GM19240 (cell line): ENCODE results near the gene ZBTB7A.
"Not testable (repeated sequence)": the region's sequence is repeated elsewhere in the genome, so short reads cannot be mapped to it uniquely, and the experiment has no call there.

Source experiments
- DNase-seq: peaks from one replicate; pipeline ENCODE4 v3.0.0; 2011; ENCODE audit warnings: low spot score; ENCODE audit not compliant: insufficient read length

Gene ZBTB7A

GRCh38 chr19:4016486-4016885 is 50.2 kb downstream of the ZBTB7A start:
- DNase-seq, result no peak

GRCh38 chr19:4015705-4016402 is 50.8 kb downstream of the ZBTB7A start:
- no peak for DNase-seq

DNA sequence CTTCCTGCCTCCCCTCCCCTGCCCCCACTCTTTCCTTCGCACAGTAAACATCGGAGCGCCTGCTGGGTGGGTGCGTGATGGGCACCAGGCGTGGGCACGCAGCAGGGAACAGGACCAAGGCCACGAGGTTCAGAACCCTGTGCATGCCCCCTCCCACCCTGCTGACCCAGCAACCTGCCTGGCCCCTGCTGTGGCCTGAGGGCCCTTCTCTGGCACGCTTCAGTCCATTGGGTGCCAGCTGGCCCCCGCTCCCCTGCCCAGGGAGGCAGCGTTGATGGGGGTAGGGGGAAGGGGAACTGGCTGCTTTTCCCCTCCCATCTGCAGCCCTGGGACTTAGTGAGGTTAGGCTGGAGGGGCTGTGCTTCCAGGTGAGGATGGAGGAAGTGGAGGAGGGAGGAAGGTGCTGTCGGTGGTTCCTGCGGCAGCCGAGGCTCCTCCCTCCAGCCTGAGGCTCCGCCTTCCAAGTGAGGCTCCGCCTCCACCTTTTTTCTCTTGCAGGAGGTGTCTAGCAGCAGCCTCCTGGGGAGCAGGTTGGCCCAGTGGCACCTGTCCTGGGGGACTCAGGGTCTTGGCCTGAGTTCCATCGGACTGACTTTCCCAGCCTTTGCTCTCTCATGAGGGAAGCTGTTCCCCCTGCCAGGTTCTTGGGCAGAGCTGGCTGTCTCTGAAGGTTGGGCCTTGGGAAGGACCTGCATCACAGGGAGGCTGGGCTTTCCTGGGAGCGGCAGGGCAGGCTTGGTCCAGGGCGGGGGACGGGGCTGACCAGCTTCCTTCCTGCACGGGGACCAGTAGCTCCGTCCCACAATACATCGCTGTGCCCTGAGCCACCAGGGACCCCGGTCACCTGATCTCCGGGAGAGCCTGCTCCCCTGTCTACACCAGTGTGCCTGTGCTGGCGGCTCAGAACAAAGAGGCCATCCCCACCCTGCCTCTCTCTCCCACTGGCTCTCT is 51.9 kb downstream of the ZBTB7A start:
- DNase-seq, result no peak

GRCh38 chr19:4013886-4014540 is 52.7 kb downstream of the ZBTB7A start:
- DNase-seq, result no peak

GRCh38 chr19:4012975-4013634 is 53.6 kb downstream of the ZBTB7A start:
- DNase-seq, result no peak

DNA sequence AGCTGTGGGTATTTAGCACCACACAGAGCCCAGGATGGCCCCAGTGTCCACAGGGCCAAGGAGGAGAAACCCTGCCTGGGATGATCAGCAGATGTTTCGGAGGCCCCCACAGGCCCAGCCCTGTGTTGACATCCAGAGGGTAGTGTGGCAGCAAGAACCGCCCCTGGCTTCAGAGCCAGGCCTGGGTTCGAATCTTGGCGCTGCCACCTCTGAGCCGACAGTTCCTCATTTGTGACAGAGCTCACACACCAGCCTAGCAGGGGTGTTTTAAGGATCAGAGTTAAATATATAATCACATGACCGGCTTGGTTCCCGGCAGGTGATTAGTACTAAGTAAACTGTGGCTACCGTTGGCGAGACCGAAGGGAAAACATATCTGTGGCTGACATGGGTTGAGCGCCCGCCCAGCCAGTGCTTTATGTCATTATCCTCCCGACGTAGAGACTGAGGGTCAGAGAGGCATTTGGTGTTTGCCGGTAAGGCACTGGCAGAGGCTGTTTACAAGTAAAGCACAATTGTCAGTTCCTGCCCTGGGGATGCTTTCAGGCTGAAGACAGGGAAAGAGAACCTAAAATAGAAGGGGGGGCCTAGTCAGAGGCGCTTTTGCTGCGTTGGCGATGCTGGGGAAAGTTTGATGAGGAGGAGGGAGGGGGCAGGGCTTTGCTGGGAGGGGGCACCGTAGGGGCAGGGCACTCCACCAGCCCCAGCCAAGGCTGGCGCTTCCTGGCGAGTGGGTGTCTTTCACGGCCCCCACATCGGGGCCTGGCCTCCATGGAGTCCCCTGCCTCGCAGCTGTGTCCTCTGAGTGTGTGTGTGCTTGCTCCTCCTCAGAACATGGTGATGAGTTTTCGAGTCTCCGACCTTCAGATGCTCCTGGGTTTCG is 54.4 kb downstream of the ZBTB7A start:
- DNase-seq, result no peak

- not testable (repeated sequence) for DNase-seq
Observed at GRCh38 chr19:4011430-4011829, 55.3 kb downstream of the ZBTB7A start.

GRCh38 chr19:4010808-4011110 is 55.9 kb downstream of the ZBTB7A start:
- no peak for DNase-seq

- DNase-seq, result no peak
Observed at GRCh38 chr19:4009990-4010807, 56.5 kb downstream of the ZBTB7A start.

DNA sequence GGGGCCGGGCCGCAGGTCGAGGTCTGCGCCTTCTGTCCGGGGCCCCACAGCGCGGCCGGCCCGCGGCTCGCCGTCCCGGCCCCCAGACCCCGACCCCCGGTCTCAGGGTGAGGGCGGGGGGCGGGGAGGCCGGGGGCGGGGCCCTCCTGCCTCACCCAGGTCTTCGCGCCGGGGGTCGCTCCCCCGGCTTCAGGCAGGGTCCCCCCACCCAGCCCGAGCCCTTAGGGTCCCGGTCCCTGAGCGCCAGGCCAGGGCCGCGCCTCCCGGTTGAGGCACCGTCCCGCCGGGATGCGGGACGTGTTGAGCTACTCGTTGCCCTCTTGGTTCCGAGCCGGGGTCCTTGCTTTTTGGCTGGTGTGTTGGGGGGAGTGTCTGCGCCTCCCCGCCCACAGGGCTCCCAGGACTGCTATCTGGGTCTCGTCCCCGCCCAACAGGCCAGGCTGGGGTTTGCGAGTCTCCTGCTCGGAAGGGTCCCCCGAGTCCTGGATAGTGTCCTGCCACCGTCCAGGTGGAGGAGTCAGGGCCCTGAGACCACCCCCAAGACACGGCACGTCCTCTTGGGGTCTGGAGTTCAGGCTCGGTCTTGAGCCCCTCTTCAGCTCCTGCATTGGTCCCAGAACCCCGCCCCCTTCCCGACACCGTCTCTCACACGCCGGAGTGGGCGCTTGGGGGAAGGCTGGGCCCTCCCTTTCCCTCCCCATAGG is 58.7 kb downstream of the ZBTB7A start:
- no peak for DNase-seq

- DNase-seq, result peak; percentile 99
Observed at GRCh38 chr19:4007021-4007835, 59.5 kb downstream of the ZBTB7A start, which contains the start of gene PIAS4. Gene PIAS4, plus strand, starts transcription at chr19:4007736. Its CDS starts 25 bp downstream, at chr19:4007761.

- DNase-seq, result not testable (repeated sequence)
Observed at GRCh38 chr19:4005436-4005835, 61.3 kb downstream of the ZBTB7A start.

DNA sequence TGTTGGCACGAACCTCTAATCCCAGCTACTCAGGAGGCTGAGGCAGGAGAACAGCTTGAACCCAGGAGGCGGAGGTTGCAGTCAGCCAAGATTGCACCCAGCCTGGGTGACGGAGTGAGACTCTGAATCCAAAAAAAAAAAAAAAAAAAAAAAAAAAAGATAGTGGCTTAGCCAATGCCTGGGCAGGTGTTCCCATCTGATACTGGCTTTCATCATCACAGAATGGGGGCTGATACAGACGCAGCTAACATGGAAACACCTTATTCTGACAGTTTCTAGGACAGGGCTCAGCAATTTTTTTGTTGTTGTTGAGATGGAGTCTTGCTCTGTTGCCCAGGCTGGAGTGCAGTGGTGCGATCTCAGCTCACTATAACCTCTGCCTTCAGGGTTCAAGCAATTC is 65.9 kb downstream of the ZBTB7A start:
- not testable (repeated sequence) for DNase-seq

DNA sequence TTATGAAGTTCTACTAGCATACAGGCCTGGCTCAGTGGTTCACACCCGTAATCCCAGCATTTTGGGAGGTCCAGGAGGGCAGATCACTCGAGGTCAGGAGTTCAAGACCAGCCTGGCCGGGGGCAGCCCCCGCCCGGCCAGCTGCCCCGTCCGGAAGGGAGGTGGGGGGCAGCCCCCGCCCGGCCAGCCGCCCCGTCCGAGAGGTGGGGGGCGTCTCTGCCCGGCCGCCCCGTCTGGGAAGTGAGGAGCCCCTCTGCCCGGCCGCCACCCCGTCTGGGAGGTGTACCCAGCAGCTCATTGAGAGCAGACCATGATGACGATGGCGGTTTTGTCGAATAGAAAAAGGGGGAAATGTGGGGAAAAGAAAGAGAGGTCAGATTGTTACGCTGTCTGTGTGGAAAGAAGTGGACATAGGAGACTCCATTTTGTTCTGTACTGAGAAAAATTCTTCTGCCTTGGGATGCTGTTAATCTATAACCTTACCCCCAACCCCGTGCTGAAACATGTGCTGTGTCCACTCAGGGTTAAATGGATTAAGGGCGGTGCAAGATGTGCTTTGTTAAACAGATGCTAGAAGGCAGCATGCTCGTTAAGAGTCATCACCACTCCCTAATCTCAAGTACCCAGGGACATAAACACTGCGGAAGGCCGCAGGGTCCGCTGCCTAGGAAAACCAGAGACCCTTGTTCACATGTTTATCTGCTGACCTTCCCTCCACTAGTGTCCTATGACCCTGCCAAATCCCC is 67.9 kb downstream of the ZBTB7A start:
- not testable (repeated sequence) for DNase-seq

DNA sequence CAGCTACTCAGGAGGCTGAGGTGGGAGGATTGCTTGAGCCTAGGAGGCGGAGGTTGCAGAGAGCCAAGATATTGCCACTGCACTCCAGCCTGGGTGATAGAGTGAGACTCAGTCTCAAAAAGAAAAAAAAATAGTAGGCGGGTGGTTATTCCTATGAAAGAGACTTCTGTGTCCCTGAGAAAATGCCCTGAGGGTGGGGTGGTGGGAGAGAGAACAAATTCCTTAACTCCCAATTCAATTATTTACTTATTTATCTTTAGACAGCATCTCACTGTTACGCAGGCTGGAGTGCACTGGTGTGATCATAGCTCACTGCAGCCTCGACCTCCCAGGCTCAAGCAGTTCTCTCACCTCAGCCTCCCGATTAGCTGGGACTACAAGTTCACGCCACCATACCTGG is 71.1 kb downstream of the ZBTB7A start:
- no peak for DNase-seq
